Right lobe of liver (tissue), 4 donors: Measurements from ENCODE around the gene PSMC4.

Experiments used
- POLR2A ChIP-seq: fragments of 450-650 bp; IDR thresholded peaks from one replicate; pipeline ENCODE4 v1.6.1; 2017; ENCODE audit warnings: antibody characterized with exemption, mild to moderate bottlenecking
- TF ChIP-seq, protein P1 (sequence below), 4 donors: fragments of 200-600 bp in 3 of 4; fragments of 450-650 bp in 1 of 4; IDR thresholded peaks; one replicate each; pipeline versions ENCODE4 v1.5.1 to v1.8.0; 2016 to 2022; ENCODE audit warnings: antibody characterized with exemption in 4 of 4, mild to moderate bottlenecking in 2 of 4
- donor health status: DM: no; HTN: no; CAD: no.
- donor health status: DM: no; HTN: no; CAD: no.
- donor health status: DM: no; HTN: yes; CAD: no.

DNA sequence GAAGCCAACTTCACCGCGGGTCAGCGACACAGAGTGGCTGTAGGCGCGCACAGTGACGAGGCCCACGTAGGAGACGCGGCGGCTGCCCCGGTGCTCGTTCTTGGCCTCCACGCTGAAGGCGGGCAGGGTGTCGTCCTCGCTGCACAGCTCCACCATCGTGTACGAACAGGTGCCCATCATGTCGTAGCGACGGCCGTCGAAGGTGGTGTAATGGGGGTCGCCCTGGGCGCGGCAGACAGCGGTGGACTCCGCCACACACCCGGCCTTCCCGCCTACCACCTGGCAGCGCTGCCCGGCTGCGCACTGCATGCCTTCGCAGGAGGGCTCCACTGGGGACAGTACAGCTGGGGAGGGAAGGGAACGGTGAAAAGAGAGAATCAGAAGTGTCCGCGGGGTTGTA, 46.6 kb upstream of the PSMC4 start:
- TF ChIP-seq, protein P1, sequence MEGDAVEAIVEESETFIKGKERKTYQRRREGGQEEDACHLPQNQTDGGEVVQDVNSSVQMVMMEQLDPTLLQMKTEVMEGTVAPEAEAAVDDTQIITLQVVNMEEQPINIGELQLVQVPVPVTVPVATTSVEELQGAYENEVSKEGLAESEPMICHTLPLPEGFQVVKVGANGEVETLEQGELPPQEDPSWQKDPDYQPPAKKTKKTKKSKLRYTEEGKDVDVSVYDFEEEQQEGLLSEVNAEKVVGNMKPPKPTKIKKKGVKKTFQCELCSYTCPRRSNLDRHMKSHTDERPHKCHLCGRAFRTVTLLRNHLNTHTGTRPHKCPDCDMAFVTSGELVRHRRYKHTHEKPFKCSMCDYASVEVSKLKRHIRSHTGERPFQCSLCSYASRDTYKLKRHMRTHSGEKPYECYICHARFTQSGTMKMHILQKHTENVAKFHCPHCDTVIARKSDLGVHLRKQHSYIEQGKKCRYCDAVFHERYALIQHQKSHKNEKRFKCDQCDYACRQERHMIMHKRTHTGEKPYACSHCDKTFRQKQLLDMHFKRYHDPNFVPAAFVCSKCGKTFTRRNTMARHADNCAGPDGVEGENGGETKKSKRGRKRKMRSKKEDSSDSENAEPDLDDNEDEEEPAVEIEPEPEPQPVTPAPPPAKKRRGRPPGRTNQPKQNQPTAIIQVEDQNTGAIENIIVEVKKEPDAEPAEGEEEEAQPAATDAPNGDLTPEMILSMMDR (IDR thresholded peaks at IDR 0.05): no peak
- no peak for TF ChIP-seq POLR2A
